GM12891 (cell line): Measurements from ENCODE around the gene POLR3A.
A peak's percentile ranks its signal among the peaks of the same experiment; 100 is the strongest.

Experiments used
- DNase-seq: peaks from one replicate; pipeline ENCODE4 v3.0.0; 2011; ENCODE audit warnings: low spot score; ENCODE audit not compliant: insufficient read length
- FAIRE-seq: peaks from 2 replicates; lab custom pipeline; 2011; peaks lifted over from hg19 to GRCh38; lab: Jason Lieb, UNC
- PAX5 ChIP-seq: IDR thresholded peaks from 2 replicates; pipeline ENCODE4 v1.6.1; 2011; ENCODE audit warnings: low read length, moderate library complexity, mild to moderate bottlenecking; ENCODE audit not compliant: insufficient read depth, severe bottlenecking
- POLR2A ChIP-seq: IDR thresholded peaks from 2 replicates; pipeline ENCODE4 v1.6.1; 2011; ENCODE audit warnings: low read depth, low read length, control low read depth
- POLR2AphosphoS5 ChIP-seq: IDR thresholded peaks from 2 replicates; pipeline ENCODE4 v1.6.1; 2011; ENCODE audit warnings: low read depth, low read length, control low read depth
- POU2F2 ChIP-seq: IDR thresholded peaks from 2 replicates; pipeline ENCODE4 v1.6.1; 2011; ENCODE audit warnings: low read depth, mild to moderate bottlenecking, control low read depth, low read length, moderate library complexity
- SPI1 ChIP-seq: IDR thresholded peaks from 2 replicates; pipeline ENCODE4 v1.6.1; 2011; ENCODE audit warnings: low read depth, low read length, control low read depth
- TAF1 ChIP-seq: IDR thresholded peaks from 2 replicates; pipeline ENCODE4 v1.6.1; 2011; ENCODE audit warnings: low read depth, low read length, control low read depth

Gene POLR3A

DNA sequence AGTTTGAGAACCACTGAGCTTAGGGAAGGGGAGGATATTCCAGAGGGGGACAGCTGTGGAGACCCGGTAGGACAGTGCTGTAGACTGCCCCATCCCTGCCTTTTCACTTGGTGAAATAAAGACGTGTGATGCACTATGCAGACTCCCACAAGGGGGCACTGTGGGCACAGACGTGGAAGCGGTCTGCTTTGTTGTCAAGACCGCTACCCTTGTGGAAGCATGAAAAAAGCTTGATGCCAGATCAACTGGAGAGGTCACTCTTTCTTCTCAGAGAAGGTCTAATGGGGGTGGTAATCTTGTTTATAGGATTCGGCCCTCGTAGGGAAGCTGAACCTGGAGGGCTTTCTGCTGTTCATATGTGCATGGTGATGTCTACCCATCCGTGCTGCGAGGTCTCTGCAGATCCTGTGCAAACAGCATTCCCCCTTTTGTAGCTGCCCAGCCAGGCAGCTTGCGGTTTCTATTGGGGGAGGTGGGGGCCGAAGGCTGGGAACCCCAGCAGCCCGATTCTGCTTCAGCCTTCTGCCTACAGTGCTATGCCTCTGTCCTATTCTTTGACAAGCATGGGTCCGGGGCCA, 18.1 kb upstream of the POLR3A start:
- DNase-seq: no peak
- peak; percentile 54 for FAIRE-seq
- no peak for TF ChIP-seq POU2F2
- no peak for TF ChIP-seq POLR2AphosphoS5
- TF ChIP-seq PAX5: no peak
- no peak for TF ChIP-seq SPI1
- no peak for TF ChIP-seq POLR2A
- TF ChIP-seq TAF1: no peak

DNA sequence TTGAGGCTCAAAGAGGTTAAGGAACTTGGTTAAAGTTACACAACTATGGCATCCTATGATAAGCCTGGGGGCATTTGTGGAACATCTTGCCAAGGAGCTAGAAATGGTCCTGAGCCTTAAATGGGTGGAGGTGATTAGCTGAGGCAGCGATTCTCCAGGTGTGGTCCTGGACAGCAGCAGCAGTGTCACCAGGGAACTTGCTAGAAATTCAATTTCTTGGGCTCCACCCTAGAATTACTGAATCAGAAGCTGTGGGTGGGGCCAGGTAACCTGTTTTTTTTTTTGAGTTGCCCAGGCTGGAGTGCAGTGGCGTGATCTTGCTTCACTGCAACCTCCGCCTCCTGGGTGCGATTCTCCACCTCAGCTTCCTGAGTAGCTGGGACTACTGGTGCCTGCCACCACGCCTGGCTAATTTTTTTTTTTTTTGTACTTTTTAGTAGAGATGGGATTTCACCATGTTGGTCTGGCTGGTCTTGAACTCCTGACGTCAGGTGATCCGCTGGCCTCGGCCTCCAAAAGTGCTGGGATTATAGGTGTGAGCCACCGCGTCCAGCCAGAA, 17.5 kb upstream of the POLR3A start:
- DNase-seq: no peak
- no peak for TF ChIP-seq TAF1
- TF ChIP-seq POLR2A: no peak
- no peak for TF ChIP-seq PAX5
- no peak for TF ChIP-seq POLR2AphosphoS5
- TF ChIP-seq POU2F2: no peak
- TF ChIP-seq SPI1: no peak
- FAIRE-seq: no peak

- DNase-seq (no peak), FAIRE-seq (no peak)
- TF ChIP-seq TAF1 (no peak), POU2F2 (no peak), PAX5 (no peak), POLR2AphosphoS5 (no peak), POLR2A (no peak), SPI1 (no peak)
Observed at GRCh38 chr10:78045856-78046255, 16.5 kb upstream of the POLR3A start.

GRCh38 chr10:78045237-78045636, 15.9 kb upstream of the POLR3A start:
- TF ChIP-seq SPI1 (peak; percentile 88), POLR2AphosphoS5 (no peak)
- DNase-seq: no peak
- no peak for FAIRE-seq

DNA sequence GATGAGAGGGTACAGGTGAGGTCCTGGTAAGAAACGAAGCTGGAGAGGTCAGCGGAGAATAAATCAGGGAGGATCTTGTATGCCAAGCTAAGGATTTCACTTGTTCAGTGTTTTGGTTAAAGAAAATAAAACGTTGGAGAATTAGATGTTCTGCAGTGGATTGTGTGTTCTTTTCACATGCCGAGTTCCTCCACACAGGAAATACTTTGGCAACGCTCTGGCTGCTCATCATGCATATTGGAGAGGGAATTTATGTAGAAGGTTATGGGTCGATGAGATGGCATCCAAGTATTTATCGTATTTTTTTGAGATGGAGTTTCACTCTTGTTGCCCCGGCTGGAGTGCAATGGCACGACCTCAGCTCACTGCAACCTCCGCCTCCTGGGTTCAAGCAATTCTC, 15.4 kb upstream of the POLR3A start:
- DNase-seq (no peak), FAIRE-seq (no peak)
- TF ChIP-seq TAF1 (no peak), POLR2A (no peak), POU2F2 (no peak), POLR2AphosphoS5 (no peak), SPI1 (no peak), PAX5 (no peak)

DNA sequence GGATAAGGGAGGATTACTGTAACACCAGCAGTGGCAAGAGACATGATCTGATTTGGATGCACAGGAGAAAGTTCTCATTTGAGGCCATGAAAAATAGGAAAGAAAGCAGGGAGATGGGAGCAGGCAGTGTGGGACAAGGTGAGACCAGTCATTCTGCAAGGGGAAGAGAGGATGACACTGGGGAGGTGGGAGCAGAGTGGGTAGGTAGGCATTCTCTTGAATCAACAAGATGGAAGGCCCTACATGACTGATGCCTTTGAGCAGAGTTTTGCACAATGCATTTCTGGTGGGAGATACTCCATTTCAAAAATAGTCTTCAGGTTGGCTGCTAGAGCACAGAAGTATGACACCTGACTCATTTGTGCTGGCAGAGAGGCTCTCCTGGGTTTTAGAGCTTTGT, 14.9 kb upstream of the POLR3A start:
- no peak for DNase-seq
- no peak for FAIRE-seq
- no peak for TF ChIP-seq POLR2AphosphoS5
- TF ChIP-seq TAF1: no peak
- TF ChIP-seq PAX5: no peak
- TF ChIP-seq POU2F2: no peak
- TF ChIP-seq POLR2A: no peak

- TF ChIP-seq POLR2A: no peak
- TF ChIP-seq TAF1: no peak
- no peak for TF ChIP-seq PAX5
- TF ChIP-seq POLR2AphosphoS5: no peak
- no peak for TF ChIP-seq SPI1
- no peak for TF ChIP-seq POU2F2
- no peak for FAIRE-seq
- DNase-seq: no peak
Observed at GRCh38 chr10:78042752-78043104, 13.4 kb upstream of the POLR3A start.

GRCh38 chr10:78042058-78042751, 12.9 kb upstream of the POLR3A start:
- no peak for DNase-seq
- no peak for FAIRE-seq
- no peak for TF ChIP-seq POU2F2
- no peak; the same call in 1 of the 2 replicates for TF ChIP-seq POLR2A
- TF ChIP-seq POLR2AphosphoS5: peak; percentile 35; the same call in 1 of the 2 replicates

DNA sequence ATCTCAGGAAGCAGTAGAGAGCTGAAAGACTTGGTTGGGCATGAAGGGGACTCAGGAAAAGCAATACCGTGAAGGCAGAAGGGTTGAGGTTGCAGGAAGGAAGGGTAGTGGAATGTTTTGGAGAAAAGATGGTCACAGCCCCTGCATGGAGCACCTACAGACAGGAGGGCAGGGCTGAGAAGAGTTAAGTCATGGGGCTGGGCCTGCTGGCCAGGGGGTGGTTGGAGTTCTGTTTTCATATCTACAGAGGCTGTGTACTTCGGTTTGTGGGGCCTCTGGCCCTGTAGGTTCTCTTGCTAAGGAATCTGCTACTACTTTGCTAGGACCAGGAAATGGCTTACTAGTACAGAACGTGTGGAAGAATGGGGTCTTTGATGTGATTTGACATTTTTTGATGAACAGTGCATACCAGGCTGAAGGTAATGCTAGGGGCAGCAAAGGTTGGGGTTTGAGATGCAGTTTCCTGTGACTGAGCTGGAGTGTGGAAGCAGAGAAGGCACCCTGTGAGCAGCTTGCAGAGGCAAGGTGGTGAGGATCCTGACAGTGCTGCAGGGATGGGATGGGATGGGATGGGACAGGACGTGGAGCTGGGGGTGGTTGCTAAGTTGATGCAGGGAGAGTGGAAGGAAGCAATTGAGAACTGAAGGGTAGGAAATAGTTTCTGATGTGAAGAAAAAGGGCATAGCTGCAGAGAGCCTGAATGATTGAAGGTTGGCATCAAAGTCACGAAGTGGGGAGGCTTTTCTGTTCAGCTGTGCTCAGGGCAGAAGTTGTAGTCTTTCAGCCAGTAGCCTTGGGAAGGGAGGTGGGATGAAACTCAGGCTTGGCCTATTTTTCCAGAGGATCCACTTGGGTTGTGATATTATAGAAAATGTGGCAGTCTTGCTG, 12.1 kb upstream of the POLR3A start:
- TF ChIP-seq SPI1 (no peak), TAF1 (no peak), POLR2AphosphoS5 (peak; percentile 73), PAX5 (no peak), POU2F2 (peak; percentile 58), POLR2A (peak; percentile 74; the same call in 1 of the 2 replicates)
- DNase-seq (no peak), FAIRE-seq (no peak)
